ENCODE measurements around the gene BARHL2. TPM values are rescaled to one million over a fixed set of nuclear protein-coding genes. Genes with fewer than 3 reads are reported as not detected.

Gene BARHL2
- total and polyA plus RNA-seq, 7 donors = not detected

DNA sequence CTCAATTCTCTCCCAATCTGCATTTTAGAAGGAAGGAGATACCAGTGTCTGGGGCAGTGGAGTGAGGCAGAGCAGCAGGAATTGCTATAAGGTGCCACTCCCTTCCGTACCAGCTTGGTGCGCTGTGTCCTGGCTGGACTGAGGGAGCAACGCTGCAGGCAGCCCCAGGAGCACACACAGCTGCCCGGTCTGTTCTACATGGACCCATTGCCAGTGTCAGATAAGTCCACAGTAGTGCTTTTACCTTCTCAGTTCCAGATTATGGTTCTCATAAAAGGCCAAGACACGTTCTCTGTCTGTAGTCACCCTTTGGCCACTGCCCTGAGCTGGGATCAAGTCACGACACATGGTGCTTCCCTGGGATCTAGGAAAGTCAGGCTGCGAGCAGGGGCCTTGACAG lies 44.1 kb upstream of the BARHL2 start:
- no peaks in the 10 kb centered on the region for H3K4me1 ChIP-seq
- intact Hi-C loops (cut with DNase I) = no loop called here
- no peak overlapping the region for H3K4me3 ChIP-seq
- DNase-seq = no peak
- TF ChIP-seq EP300 (IDR thresholded peaks at IDR 0.05) (no peak), POLR2A (IDR thresholded peaks at IDR 0.05) (no peak), POLR2AphosphoS5 (IDR thresholded peaks at IDR 0.05) (no peak)
- TF ChIP-seq, protein P1, sequence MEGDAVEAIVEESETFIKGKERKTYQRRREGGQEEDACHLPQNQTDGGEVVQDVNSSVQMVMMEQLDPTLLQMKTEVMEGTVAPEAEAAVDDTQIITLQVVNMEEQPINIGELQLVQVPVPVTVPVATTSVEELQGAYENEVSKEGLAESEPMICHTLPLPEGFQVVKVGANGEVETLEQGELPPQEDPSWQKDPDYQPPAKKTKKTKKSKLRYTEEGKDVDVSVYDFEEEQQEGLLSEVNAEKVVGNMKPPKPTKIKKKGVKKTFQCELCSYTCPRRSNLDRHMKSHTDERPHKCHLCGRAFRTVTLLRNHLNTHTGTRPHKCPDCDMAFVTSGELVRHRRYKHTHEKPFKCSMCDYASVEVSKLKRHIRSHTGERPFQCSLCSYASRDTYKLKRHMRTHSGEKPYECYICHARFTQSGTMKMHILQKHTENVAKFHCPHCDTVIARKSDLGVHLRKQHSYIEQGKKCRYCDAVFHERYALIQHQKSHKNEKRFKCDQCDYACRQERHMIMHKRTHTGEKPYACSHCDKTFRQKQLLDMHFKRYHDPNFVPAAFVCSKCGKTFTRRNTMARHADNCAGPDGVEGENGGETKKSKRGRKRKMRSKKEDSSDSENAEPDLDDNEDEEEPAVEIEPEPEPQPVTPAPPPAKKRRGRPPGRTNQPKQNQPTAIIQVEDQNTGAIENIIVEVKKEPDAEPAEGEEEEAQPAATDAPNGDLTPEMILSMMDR (IDR thresholded peaks at IDR 0.05) = no peak
- H3K36me3 ChIP-seq = no peaks in the 10 kb centered on the region
- H3K27ac ChIP-seq = no peak overlapping the region
- peaks cover 0 to 28% (median 8%) of the 10 kb centered on the region in 3 donors for H3K27me3 ChIP-seq
- no peaks in the 10 kb centered on the region for H3K9me3 ChIP-seq
- 67 to 72% methylated on average over 7 of the region's 7 CpGs for WGBS, 2 donors

- WGBS, 2 donors = 56 to 78% methylated on average over 1 of the region's 1 CpG
- no peak for DNase-seq
- Histone ChIP-seq H3K27ac (no peak overlapping the region), H3K9me3 (no peaks in the 10 kb centered on the region), H3K4me3 (no peak overlapping the region), H3K27me3 (peaks cover 0 to 4% (median 2%) of the 10 kb centered on the region in 3 donors), H3K4me1 (no peaks in the 10 kb centered on the region), H3K36me3 (no peaks in the 10 kb centered on the region)
- TF ChIP-seq POLR2A (IDR thresholded peaks at IDR 0.05) (no peak), POLR2AphosphoS5 (IDR thresholded peaks at IDR 0.05) (no peak), EP300 (IDR thresholded peaks at IDR 0.05) (no peak)
- TF ChIP-seq, protein P1 (IDR thresholded peaks at IDR 0.05) = no peak
- intact Hi-C loops (cut with DNase I) = no loop called here
These were observed 36.5 kb upstream of the BARHL2 start for GRCh38 chr1:90753556-90753955.

DNA sequence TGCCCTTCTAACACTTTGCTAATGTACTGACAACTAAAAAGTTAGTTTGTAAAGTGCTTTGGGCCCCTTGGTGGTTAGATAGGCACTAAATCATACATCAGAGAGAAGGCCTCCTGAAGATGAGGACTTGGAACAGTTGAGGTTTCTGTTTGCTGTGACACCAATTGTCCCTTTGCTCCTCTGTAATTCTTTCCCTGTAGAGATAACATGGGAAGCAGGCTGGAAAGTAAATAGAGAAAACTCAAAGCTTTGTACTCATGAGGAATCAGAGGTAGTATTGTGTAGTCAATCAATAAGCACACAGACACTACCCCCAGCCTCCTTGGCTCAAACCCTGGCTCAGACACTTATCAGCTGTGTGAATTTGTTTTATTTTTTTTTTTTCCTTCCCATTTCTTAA lies 31.6 kb upstream of the BARHL2 start:
- no peaks in the 10 kb centered on the region for H3K36me3 ChIP-seq
- no peak for TF ChIP-seq POLR2AphosphoS5 (IDR thresholded peaks at IDR 0.05)
- TF ChIP-seq, protein P1 (IDR thresholded peaks at IDR 0.05) = no peak
- TF ChIP-seq POLR2A (IDR thresholded peaks at IDR 0.05) = no peak
- TF ChIP-seq EP300 (IDR thresholded peaks at IDR 0.05) = no peak
- H3K4me1 ChIP-seq = no peaks in the 10 kb centered on the region
- intact Hi-C loops (cut with DNase I) = no loop called here
- no peaks in the 10 kb centered on the region for H3K27me3 ChIP-seq
- H3K4me3 ChIP-seq = no peak overlapping the region
- H3K27ac ChIP-seq = no peak overlapping the region
- no peak for DNase-seq
- no peaks in the 10 kb centered on the region for H3K9me3 ChIP-seq

GRCh38 chr1:90746857-90747256 lies 29.8 kb upstream of the BARHL2 start:
- no peak overlapping the region for H3K27ac ChIP-seq
- no peaks in the 10 kb centered on the region for H3K9me3 ChIP-seq
- WGBS, 2 donors = 93 to 97% methylated on average over 1 of the region's 1 CpG
- DNase-seq = no peak
- intact Hi-C loops (cut with DNase I) = no loop called here
- no peaks in the 10 kb centered on the region for H3K27me3 ChIP-seq
- no peaks in the 10 kb centered on the region for H3K4me1 ChIP-seq
- H3K36me3 ChIP-seq = no peaks in the 10 kb centered on the region
- TF ChIP-seq POLR2A (IDR thresholded peaks at IDR 0.05) (no peak), POLR2AphosphoS5 (IDR thresholded peaks at IDR 0.05) (no peak), EP300 (IDR thresholded peaks at IDR 0.05) (no peak)
- TF ChIP-seq, protein P1 (IDR thresholded peaks at IDR 0.05) = no peak
- no peak overlapping the region for H3K4me3 ChIP-seq

DNA sequence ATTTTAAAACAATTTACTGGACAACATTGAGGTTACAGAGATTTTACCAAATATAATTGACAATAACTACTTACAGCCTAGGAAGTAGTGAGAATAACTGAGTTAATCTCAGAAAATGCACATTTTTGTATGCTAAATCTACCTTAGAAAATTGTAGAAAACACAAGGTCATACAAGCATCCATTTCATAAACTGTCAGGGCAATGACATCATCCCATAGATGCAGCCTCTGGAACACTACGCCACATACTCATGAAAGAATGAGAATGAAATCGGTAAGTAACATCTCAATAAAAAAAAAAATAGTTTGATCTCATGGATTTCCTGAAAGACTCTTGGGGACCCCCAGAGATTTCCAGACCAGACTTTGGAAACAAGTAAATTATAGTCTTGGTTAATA lies 28.9 kb upstream of the BARHL2 start:
- H3K4me3 ChIP-seq = no peak overlapping the region
- TF ChIP-seq POLR2A (IDR thresholded peaks at IDR 0.05) (no peak), EP300 (IDR thresholded peaks at IDR 0.05) (no peak), POLR2AphosphoS5 (IDR thresholded peaks at IDR 0.05) (no peak)
- TF ChIP-seq, protein P1 (IDR thresholded peaks at IDR 0.05) = no peak
- H3K9me3 ChIP-seq = no peaks in the 10 kb centered on the region
- no peak for DNase-seq
- no peaks in the 10 kb centered on the region for H3K36me3 ChIP-seq
- no peaks in the 10 kb centered on the region for H3K4me1 ChIP-seq
- intact Hi-C loops (cut with DNase I) = no loop called here
- WGBS, 2 donors = 95 to 98% methylated on average over 2 of the region's 2 CpGs
- no peak overlapping the region for H3K27ac ChIP-seq
- no peaks in the 10 kb centered on the region for H3K27me3 ChIP-seq
